HG03460 (cell line): ENCODE measurements around the gene HHLA2.
A peak's percentile ranks its signal among the peaks of the same experiment; 100 is the strongest.
"Not testable (repeated sequence)": the region's sequence is repeated elsewhere in the genome, so short reads cannot be mapped to it uniquely, and the experiment has no call there.

ENCODE experiments used
- ATAC-seq: cut with Tn5 transposase; IDR thresholded peaks from one replicate; pipeline ENCODE4 v1.9.1; 2021; ENCODE audit not compliant: unreplicated experiment

The HHLA2 gene, protein sequence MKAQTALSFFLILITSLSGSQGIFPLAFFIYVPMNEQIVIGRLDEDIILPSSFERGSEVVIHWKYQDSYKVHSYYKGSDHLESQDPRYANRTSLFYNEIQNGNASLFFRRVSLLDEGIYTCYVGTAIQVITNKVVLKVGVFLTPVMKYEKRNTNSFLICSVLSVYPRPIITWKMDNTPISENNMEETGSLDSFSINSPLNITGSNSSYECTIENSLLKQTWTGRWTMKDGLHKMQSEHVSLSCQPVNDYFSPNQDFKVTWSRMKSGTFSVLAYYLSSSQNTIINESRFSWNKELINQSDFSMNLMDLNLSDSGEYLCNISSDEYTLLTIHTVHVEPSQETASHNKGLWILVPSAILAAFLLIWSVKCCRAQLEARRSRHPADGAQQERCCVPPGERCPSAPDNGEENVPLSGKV

DNA sequence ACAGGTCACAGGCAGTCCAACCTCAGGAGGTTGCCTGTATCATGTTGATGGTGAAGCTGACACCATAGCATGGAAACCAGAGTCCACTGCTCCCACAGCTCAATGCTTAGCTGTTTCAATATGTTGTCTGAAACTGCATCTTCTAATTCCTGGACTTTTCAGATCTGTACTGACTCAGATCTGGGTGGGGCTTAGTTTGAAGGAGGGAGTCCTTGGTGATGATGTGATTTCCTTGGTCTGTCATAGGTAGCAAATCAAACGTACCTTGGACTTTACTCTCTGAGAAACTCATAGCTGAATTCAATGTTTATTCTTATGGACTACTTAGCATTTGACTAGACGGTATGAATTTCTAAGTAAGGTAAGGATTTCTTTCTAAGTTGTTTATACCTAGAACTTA, at the start of gene HHLA2:
HHLA2 (plus strand) TSS at position 310 of the 400 bp plus-strand sequence. CDS start 55,266 bp downstream, outside the sequence.
- no peak for ATAC-seq

DNA sequence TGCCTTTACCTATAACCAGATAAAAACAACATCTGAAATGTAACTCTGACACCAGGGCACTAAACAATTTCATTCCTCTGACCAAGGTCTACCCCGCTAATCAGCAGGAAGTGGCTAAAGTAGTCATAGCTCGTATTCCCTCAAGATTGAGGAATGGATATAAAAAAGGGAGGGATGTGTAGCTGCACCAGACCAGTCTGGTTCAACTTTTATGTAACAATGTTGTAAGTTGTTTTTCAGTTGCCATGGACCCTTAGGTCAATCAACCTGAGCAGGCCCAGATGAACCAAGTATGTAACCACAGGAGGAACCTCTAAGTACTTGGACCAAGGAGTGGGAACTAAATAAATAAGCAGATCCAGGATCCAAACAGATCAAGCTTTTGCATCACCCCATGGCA, 45.7 kb upstream of the HHLA2 start:
- no peak for ATAC-seq

DNA sequence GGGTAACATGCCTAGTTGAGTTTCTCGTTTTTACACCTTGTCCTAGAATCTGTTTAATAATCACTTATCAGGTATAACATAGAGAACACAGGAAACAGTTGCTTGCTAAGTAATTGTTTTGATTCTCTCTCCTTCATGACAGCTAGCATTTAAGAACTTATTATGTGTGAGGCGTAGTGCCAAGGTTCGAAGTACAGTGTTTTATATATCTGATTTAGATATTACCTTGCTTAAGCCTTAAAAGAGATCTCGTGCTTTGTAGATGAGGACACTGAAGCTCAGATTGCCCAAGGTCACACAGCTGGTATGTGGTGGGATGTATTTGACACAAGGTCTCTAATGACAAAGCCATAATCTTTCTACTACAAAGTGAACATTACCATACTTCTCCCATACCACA, 45.1 kb upstream of the HHLA2 start:
- ATAC-seq = no peak

DNA sequence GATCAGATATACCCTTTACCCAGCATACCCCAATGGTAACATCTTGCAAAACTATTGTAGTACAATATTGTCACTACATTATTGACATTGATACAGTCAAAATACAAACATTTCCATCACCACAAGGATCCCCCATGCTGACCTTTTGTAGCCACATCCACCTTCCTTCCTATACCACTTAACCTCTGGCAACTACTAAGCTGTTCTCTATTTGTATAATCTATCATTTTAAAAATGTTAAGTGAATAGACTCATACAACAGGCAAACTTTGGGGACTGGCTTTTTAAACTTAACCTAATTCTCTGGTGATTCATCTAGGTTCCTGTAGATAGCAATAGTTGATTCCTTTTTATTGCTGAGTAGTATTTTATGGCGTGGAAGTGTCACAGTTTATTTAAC, 44.5 kb upstream of the HHLA2 start:
- no peak for ATAC-seq

DNA sequence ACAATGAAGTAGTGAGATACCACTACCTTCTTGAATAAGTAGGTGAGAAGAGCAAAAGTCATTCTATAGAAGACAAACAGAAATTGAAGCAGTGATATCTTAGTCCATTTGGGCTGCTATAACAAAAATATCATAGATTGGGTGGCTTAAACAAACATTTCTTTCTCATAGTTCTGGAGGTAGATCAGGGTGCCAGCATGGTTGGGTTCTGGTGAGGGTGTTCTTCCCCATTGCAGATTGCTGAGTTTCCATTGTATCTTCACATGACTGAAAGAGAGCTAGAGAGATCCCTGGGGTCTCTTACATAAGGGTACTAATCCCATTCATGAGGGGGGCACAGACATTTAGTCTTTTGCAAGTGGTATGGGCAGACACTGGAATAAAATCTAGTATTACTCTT, 41.2 kb upstream of the HHLA2 start:
- no peak for ATAC-seq

DNA sequence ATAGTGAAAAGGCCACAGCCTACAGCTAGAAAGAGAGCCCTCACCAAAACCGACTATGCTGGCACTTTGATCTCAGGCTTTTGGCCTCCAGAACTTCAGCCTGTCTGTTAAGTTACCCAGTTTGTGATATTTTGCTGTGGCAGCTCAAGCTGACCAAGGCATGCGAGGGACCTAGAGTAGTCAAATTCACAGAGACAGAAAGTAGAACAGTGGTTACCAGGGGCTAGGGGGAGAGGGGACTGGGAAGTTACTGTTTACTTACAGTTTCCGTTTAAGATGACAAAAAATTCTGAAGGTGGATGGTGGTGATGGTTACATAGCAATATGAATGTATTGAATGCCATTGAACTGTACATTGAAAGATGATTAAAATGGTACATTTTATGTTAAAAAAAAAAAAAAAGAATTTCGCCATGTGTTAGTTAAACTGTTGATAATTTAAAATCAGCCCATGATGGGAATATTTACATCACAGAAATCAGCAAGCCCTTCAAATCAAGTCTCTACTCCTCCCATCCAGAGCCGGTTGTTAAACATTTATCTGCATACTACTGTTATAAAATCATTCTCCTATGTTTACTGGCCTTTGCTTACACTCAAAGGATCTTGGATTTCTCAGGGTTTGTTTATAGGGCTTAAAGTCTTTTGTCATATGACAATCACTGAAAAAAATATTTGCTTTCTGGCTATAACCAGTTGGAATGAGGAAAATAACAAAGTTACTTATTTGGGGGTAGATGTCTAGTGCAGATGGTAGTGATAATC, 31.6 kb upstream of the HHLA2 start:
- peak; percentile 70 for ATAC-seq

DNA sequence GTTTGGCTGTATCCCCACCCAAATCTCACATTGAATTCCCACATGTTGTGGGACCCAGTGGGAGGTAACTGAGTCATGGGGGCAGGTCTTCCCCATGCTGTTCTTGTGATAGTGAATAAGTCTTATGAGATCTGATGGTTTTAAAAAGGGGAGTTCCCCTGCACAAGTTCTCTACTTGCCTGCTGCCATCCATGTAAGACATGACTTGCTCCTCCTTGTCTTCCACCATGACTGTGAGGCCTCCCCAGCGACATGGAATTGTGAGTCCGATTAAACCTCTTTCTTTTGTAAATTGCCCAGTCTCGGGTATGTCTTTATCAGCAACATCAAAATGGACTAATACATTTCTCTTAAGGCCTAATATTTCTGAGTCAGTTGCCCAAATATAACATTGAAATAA, 28.1 kb upstream of the HHLA2 start:
- not testable (repeated sequence) for ATAC-seq

DNA sequence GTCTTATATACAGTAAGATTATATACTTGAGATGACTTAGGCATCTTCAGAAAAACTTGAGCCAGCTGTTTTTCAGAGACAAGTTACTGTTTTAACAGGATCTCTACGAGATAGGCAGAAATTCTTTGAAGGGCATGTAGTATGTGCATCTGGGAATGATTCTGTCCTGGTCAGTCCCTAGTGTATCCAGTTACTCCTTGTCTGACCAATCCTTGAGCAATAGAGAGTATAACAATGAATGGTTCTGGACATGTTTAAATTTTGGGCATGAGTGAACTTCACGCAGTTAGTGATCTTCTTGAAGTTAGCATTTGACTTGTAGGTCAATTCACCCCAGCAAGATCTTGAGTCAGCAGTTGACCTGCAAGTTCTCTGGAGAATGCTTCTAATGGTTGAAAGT, 24.7 kb upstream of the HHLA2 start:
- ATAC-seq = no peak

DNA sequence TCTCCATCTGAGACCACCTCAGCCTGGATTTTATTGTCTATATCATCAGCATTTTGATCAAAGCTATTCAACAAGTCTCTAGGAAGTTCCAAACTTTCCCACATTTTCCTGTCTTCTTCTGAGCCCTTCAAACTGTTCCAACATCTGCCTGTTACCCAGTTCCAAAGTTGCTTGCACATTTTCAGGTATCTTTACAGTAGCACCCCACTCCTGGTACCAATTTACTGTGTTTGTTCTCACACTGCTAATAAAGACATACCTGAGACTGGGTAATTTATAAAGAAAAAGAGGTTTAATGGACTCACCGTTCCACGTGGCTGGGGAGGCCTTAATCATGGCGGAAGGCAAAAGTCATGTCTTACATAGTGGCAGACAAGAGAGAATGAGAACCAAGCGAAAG, 17.3 kb upstream of the HHLA2 start:
- ATAC-seq = not testable (repeated sequence)

DNA sequence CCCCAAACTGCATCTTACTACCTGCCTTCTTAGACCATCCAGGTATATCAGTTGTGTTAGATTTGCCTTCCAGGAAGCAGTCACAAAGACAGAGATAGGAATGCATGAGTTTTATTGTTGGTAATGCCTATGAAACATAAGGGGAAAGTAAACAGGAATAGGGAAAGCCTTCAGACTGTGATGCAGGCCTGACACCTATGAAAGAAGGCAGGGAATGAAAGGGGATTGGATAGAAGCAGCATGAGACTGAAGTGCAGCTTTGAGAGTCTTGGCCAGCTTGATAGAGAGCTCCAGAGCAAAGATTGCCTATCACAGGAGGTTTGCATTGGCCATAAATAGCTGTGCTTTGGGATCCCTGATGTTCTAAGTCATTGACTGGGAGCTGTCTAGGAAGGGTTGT, 15.9 kb upstream of the HHLA2 start:
- no peak for ATAC-seq

DNA sequence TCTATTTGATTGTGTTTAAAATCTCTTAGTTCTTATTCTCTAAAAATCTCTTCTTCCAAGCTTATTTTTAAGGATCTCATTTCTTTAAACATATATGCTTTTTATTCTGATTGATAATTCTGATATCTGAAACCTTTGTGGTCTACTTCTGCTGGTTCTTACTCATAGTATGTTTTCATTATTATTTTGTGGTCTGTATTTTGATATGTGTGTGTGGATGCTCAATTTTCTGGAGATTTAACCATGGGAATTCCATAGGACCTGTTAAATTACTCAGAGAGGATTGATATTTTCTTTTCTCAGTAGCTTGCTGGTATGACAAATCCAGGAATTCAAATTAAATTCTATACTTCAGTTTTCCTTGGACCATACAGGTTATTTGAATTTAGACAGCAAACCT, 14.7 kb upstream of the HHLA2 start:
- no peak for ATAC-seq

DNA sequence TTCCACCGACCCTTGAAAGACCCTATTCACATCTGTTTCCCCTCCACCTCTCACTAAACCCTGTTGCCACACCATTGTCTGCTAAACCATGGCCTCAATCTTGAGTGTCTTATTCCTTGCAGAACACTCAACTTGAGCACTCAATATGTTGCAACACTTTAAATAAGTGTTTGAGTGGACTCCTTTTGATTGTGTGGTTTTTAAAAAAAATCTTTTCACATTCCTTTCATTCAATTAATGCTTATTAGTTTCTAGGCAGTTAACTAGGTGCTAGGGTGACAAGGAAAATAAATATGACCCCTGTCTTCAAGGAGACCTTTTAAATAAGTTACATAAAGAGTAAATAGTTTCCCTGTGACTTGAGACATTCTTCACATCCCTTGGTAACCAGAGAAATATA, 13.3 kb upstream of the HHLA2 start:
- ATAC-seq = no peak

DNA sequence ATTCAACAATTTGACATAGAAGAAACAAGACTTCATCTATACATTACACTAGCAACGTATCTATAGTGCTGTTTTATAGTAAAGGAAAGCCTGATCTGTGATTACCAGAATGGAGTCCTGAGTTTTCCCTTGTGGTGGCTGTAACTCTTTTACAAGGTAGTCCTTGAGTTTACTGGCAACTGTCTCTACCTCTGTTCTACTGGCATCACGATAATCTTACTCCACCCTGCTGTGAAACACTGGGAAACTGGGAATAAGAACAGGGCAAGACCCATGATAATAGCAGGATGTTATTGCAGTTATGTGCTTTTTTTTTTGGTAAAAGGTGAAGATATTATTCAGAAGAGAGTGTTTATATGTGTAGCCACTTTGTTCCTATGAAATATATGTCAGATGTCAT, 12.4 kb upstream of the HHLA2 start:
- no peak for ATAC-seq

DNA sequence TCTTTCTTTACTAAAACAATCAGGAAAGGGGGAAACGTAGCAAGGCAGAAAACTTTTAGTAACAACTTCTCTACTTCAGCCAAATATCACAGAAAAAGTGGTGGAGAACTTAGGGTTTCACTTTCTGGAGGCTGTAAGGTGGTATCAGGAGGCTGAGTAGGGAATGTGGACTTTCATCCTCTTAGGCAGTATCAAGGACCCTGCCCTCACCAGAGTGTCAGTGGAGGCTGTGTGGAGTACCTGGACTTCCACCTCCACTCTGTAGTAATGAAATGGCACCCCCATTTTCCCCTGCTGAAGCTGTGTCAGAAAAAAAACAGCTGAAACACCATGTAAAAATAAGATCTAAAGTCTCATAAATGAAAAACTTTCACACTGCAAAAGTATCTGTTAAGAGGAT, 11.2 kb upstream of the HHLA2 start:
- no peak for ATAC-seq

DNA sequence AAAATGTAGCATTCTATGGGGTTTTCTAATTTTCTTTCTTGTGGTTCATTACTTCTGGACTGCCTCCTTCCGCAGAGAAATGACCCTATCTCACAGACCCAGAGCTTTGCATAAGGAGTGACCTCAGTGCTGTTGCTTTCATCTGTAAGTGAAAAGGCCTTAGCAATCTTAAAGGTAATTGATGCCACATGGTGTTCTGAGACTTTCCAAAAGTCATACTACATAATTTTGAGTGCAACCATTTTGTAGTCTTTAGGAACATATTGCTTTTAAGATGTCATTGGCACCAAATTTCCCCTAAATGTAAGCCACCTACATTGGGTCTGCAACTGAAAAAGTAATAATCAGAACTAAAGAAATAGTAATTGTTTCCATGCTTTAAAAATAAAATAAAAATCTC, 9.2 kb upstream of the HHLA2 start:
- ATAC-seq = no peak

DNA sequence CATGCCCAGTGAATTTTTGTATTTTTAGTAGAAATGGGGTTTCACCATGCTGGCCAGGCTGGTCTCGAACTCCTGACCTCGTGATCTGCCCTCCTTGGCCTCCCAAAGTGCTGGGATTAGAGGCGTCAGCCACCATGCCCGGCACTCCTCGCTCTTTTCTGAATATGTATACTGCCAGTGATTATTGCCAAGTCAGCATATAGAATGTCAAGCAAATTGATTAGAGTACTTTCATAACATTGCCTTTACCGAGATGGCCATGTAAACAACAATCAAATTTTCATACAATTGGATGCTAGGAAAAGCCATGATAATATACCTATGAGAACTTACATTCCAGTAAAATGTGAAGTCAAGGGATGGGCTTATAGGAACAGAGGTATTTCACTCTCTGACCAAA, 8.2 kb upstream of the HHLA2 start:
- not testable (repeated sequence) for ATAC-seq

DNA sequence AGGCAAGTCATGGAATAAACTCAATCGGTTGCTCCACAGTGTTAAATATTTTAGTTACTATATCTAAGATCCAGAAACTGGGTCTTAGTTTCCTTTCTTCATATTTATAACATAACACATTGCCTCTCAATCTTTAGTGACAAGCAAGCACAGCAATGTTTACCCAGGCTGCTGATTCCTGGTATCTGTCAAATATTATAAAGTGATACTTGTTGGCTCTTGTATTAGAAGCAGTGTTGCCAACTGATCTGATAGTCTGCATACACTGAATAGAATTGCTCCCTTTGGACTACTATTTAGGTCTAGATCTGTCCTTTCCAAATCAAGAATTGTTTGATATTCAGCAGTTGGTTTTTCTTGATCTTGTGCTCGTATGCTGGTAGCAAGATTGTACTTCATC, 7.2 kb upstream of the HHLA2 start:
- no peak for ATAC-seq

DNA sequence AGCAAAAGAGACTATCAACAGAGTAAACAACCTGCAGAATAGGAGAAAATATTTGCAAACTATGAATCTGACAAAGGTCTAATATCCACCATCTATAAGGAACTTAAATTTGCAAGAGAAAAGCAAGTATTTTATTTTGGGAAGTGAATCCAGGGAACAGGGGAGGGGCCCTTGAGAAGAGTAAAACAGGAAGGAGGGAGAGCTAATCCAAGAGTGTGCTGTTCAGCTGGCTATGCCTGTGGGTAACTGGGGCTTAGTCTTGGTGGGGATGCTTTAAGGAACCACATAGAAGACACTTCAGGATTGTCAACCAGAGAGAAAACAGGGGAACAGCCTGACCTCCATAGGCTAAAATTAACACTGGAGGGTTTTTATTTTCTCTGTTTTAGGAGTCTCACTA, 3.9 kb upstream of the HHLA2 start:
- ATAC-seq = no peak

DNA sequence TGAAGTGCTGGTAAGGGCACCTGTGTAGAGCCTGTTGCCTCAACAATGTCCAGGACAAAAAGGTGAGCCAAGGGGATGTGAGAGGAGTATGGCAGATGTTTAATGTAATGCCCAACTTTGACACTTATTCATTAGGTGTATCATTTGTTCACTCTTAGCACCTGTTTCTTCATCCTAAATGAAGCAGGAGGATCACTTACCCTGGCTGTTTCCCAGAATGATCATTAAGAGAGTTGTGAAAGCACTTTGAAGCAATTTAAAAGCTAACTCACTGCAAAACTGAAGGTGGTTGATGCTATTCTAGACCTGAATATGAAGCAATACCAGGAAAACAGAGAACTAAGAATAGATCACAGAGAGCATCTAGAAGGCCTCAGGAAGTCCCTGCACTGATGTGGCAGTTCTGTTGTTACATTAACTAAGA, 3.4 kb upstream of the HHLA2 start:
- ATAC-seq = peak; percentile 84

DNA sequence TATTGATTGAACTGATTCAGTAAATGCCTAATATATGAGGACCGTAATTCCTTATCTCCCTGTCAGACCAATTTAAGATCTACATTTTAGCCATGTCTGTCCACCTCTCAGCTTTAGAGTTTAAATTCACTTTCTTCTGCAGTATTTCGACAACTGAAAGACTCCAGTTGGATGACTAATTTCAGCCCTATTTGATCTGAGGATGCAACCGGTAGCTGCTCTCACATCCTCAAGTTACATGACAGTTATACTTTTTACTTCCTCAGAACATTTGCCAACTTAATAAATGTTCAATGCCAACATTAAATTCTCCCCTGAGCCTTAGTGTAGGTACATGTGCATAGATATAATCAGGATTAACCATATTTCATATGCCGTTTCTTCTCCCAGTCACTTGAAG, 2.5 kb upstream of the HHLA2 start:
- ATAC-seq = peak; percentile 75

DNA sequence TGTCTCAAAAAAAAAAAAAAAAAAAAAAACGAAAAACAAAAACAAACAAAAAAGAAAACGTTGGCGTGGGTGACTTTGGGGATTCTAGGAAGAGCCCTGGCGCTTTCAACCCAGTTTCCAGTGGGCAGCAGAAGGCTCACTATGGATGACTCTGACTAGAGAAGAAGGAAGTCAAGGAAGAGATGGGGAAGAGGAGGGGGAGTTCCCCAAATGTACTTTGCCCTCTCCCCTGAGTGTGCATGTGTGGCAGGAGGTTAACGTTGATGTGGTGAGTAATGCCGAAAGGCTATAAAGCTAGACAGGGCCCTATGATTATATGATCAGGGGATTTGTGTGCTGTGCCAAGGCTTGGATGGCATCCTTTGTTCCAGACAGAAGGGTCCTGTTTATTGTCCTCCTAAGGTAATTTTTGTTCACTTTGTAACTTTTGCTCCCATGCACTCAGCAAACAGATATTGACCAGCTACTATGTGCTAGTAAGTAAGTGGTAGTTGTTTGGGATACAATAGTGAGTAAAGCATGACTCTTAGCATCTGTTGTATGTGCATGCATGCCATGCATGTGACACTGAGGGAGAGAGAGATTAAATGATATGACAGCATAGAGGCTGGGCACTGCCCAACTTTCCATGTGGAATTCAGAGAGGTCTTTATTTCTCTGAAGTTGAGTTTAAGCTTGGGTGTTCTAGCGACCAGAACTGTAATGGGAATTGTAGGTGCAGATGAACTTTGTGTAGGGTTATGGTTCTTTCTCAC, 750 bp upstream of the HHLA2 start:
- no peak for ATAC-seq

DNA sequence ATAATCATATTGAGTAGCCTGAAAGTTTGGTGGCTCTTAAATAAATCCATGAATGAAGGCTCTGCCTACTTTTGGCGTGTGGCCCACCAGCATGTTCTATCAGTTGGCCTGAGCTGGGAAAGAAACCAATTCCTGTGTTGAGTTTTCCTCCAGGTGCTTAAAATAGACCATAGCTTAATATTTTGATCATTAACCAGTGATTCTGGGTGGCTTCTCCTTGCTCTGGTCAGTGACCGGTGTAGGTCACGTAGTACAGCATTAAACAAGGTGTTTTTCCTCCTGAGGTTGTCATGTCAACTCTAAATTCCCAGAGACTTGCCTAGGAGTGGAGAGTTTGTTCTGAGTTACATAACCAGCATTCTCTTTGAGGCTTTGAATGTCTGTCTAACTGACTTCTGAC, 1.3 kb downstream of the HHLA2 start:
- no peak for ATAC-seq
